ENCODE results near the gene CHRNG.

Gene CHRNG

GRCh38 chr2:232539298-232540231 lies at the start of gene CHRNG:
Gene CHRNG, plus strand, starts transcription at chr2:232539692. Its CDS starts 56 bp downstream, at chr2:232539748.
- DNase-seq (ENCODE audit: low spot score) = no peak

GRCh38 chr2:232490221-232491138 lies 49.0 kb upstream of the CHRNG start:
- no peak for DNase-seq (ENCODE audit: low spot score)

GRCh38 chr2:232491139-232491780 lies 48.2 kb upstream of the CHRNG start:
- DNase-seq (ENCODE audit: low spot score) = no peak

- no peak for DNase-seq (ENCODE audit: low spot score)
Measured at GRCh38 chr2:232492236-232492848, 47.1 kb upstream of the CHRNG start.

- no peak for DNase-seq (ENCODE audit: low spot score)
Measured at GRCh38 chr2:232492963-232493700, 46.4 kb upstream of the CHRNG start.

- DNase-seq (ENCODE audit: low spot score) = no peak
Measured at GRCh38 chr2:232493701-232494474, 45.6 kb upstream of the CHRNG start.

GRCh38 chr2:232494542-232494941 lies 45.0 kb upstream of the CHRNG start:
- no peak for DNase-seq (ENCODE audit: low spot score)

GRCh38 chr2:232495292-232495691 lies 44.2 kb upstream of the CHRNG start:
- no peak for DNase-seq (ENCODE audit: low spot score)

GRCh38 chr2:232496501-232497270 lies 42.8 kb upstream of the CHRNG start:
- no peak for DNase-seq (ENCODE audit: low spot score)

GRCh38 chr2:232497348-232497747 lies 42.1 kb upstream of the CHRNG start:
- no peak for DNase-seq (ENCODE audit: low spot score)

GRCh38 chr2:232498452-232498851 lies 41.0 kb upstream of the CHRNG start:
- no peak for DNase-seq (ENCODE audit: low spot score)

GRCh38 chr2:232501331-232501771 lies 38.1 kb upstream of the CHRNG start:
- DNase-seq (ENCODE audit: low spot score) = no peak

GRCh38 chr2:232501794-232502390 lies 37.6 kb upstream of the CHRNG start:
- no peak for DNase-seq (ENCODE audit: low spot score)

GRCh38 chr2:232502511-232502910 lies 37.0 kb upstream of the CHRNG start:
- no peak for DNase-seq (ENCODE audit: low spot score)

- no peak for DNase-seq (ENCODE audit: low spot score)
Measured at GRCh38 chr2:232502911-232503808, 36.3 kb upstream of the CHRNG start.

- DNase-seq (ENCODE audit: low spot score) = no peak
Measured at GRCh38 chr2:232503809-232504323, 35.6 kb upstream of the CHRNG start.

GRCh38 chr2:232504438-232504837 lies 35.1 kb upstream of the CHRNG start:
- no peak for DNase-seq (ENCODE audit: low spot score)

- no peak for DNase-seq (ENCODE audit: low spot score)
Measured at GRCh38 chr2:232505856-232506255, 33.6 kb upstream of the CHRNG start.
